SK-N-SH treated with all-trans-retinoic acid at 6 μM for 48 hours (cell line): Measurements from ENCODE around the gene MYPN.

Experiments used
- ARNTL ChIP-seq: fragments of 450-650 bp; formaldehyde crosslinking; IDR thresholded peaks from 2 replicates; pipeline ENCODE4 v1.5.0; 2020; ENCODE audit warnings: low read depth, mild to moderate bottlenecking, moderate library complexity, borderline replicate concordance
- ISL1 ChIP-seq: fragments of 250-450 bp; sonication (Bioruptor Pico); IDR thresholded peaks from 2 replicates; pipeline ENCODE4 v2.1.2; 2022; ENCODE audit warnings: mild to moderate bottlenecking, moderate library complexity
- RARB ChIP-seq: fragments of 250-450 bp; sonication (Bioruptor Pico); IDR thresholded peaks from 2 replicates; pipeline ENCODE4 v1.8.0; 2021; ENCODE audit warnings: mild to moderate bottlenecking, moderate library complexity
- ZC3H10 ChIP-seq: fragments of 250-450 bp; sonication (Bioruptor Pico); IDR thresholded peaks from 2 replicates; pipeline ENCODE4 v1.5.1; 2021; ENCODE audit warnings: mild to moderate bottlenecking, moderate library complexity
- ZFP30 ChIP-seq: fragments of 450-650 bp; formaldehyde crosslinking; IDR thresholded peaks from 2 replicates; pipeline ENCODE4 v1.5.0; 2022; ENCODE audit warnings: mild to moderate bottlenecking, moderate library complexity
- ZNF565 ChIP-seq: fragments of 450-650 bp; formaldehyde crosslinking; conservative IDR thresholded peaks from 2 replicates; pipeline ENCODE4 v1.5.0; 2020; ENCODE audit warnings: low read depth, mild to moderate bottlenecking, moderate library complexity
- ZNF8 ChIP-seq: fragments of 450-650 bp; formaldehyde crosslinking; IDR thresholded peaks from 2 replicates; pipeline ENCODE4 v1.5.0; 2020; ENCODE audit warnings: mild to moderate bottlenecking, moderate library complexity
- TF ChIP-seq, protein P1 (sequence below): fragments of 250-450 bp; sonication (Bioruptor Pico); IDR thresholded peaks from 2 replicates; pipeline ENCODE4 v1.8.0; 2020; ENCODE audit warnings: mild to moderate bottlenecking, moderate library complexity, borderline replicate concordance
- TF ChIP-seq, protein P2 (sequence below): fragments of 250-450 bp; sonication (Bioruptor Pico); IDR thresholded peaks from 2 replicates; pipeline ENCODE4 v1.5.1; 2020; ENCODE audit warnings: low read depth, mild to moderate bottlenecking, moderate library complexity

DNA sequence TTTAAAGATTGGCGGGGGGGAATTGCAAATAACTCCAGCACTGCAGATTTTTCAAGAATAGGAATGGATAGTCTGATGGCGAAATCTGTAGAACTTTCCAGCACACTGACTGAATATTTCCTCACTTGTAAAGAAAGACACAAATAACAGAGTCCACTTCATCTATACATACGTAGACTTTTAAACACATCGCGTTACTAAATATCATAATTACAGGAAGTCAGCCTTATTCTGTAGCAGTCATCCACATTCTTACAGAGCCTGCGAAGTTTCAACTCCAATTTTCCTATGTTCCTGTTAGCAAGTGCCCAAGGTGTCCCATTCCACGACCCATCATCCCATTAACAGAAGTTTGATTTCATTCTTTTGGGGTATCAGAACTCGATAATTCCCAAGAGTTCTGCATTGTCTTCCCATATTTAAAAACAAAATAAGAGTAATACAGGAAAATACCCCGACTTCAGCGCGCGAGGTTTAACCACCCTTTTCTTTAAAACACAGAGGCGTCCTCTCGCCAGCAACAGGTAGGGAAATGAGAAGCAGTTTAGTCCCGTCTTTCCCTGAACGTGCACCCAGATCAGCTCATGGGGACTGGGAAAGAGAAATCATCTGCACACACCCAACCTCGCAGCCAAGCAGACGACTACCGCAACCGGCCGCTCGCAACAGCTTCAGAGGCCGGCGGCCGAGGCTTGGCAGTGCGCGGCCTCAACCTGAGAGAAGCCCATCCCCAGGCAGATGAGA is 35.1 kb upstream of the MYPN start:
- TF ChIP-seq, protein P1, sequence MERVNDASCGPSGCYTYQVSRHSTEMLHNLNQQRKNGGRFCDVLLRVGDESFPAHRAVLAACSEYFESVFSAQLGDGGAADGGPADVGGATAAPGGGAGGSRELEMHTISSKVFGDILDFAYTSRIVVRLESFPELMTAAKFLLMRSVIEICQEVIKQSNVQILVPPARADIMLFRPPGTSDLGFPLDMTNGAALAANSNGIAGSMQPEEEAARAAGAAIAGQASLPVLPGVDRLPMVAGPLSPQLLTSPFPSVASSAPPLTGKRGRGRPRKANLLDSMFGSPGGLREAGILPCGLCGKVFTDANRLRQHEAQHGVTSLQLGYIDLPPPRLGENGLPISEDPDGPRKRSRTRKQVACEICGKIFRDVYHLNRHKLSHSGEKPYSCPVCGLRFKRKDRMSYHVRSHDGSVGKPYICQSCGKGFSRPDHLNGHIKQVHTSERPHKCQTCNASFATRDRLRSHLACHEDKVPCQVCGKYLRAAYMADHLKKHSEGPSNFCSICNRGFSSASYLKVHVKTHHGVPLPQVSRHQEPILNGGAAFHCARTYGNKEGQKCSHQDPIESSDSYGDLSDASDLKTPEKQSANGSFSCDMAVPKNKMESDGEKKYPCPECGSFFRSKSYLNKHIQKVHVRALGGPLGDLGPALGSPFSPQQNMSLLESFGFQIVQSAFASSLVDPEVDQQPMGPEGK (CRISPR knock-in tag): no peak
- TF ChIP-seq ARNTL (CRISPR knock-in tag) (no peak), ISL1 (CRISPR knock-in tag) (no peak), ZNF565 (no peak), ZFP30 (CRISPR knock-in tag) (no peak), ZNF8 (CRISPR knock-in tag) (no peak), RARB (CRISPR knock-in tag) (no peak), ZC3H10 (CRISPR knock-in tag) (no peak)
- TF ChIP-seq, protein P2, sequence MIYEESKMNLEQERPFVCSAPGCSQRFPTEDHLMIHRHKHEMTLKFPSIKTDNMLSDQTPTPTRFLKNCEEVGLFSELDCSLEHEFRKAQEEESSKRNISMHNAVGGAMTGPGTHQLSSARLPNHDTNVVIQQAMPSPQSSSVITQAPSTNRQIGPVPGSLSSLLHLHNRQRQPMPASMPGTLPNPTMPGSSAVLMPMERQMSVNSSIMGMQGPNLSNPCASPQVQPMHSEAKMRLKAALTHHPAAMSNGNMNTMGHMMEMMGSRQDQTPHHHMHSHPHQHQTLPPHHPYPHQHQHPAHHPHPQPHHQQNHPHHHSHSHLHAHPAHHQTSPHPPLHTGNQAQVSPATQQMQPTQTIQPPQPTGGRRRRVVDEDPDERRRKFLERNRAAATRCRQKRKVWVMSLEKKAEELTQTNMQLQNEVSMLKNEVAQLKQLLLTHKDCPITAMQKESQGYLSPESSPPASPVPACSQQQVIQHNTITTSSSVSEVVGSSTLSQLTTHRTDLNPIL (CRISPR knock-in tag): no peak
